K562 treated with DMSO at 1 percent for 4 hours (cell line): ENCODE results near the gene PEX7. TPM values are rescaled to one million over a fixed set of nuclear protein-coding genes. Genes with fewer than 3 reads are reported as not detected.

Source experiments
- total RNA-seq: library from RNA; unstranded; fragments of 300-600 nt; gene quantifications from 2 replicates; pipeline ENCODE4 v1.2.3, GENCODE V29; 2022; ENCODE audit not compliant: insufficient read depth

PEX7 gene, protein sequence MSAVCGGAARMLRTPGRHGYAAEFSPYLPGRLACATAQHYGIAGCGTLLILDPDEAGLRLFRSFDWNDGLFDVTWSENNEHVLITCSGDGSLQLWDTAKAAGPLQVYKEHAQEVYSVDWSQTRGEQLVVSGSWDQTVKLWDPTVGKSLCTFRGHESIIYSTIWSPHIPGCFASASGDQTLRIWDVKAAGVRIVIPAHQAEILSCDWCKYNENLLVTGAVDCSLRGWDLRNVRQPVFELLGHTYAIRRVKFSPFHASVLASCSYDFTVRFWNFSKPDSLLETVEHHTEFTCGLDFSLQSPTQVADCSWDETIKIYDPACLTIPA
- 4.3 and 6.4 TPM in 2 replicates for total RNA-seq

DNA sequence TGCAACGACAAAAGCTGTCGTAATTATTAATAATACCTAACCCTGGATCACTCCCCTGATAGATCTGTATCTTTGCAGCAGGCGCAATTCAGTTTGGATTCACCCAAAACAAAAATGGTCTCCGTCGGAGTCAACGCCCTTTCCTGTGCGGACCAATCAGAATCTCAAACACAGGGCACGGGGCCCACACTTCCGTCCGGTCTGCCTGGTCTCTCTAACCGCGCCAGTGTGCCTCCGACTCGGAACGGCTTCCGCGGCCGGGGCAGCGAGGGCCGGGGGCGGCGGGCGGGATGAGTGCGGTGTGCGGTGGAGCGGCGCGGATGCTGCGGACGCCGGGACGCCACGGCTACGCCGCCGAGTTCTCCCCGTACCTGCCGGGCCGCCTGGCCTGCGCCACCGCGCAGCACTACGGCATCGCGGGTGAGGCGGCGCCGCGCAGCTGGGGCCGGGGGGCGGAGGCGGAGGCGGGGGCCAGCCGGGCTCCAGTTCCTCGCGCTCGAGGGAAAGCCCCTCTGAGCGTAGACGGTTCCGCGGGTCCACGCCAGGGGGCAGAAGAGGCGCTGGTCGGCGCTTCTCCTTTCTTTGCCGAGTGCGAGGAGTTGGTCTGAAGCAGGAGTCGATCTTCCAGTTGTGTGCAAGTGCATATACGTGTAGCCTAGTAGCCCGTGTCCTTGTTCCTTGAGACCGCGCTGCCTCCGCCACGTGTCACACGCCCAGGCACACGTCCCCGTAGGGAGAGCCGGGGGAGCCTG lies at the start of gene PEX7:
PEX7 (plus strand) TSS at position 217 of the 752 bp plus-strand sequence; CDS start at position 291, 74 bp downstream.

GRCh38 chr6:136792410-136793262 lies 29.8 kb upstream of the PEX7 start, which contains the start of gene MAP3K5:
Gene MAP3K5, minus strand, starts transcription at chr6:136792477. Its CDS starts 320 bp downstream, at chr6:136792157.

DNA sequence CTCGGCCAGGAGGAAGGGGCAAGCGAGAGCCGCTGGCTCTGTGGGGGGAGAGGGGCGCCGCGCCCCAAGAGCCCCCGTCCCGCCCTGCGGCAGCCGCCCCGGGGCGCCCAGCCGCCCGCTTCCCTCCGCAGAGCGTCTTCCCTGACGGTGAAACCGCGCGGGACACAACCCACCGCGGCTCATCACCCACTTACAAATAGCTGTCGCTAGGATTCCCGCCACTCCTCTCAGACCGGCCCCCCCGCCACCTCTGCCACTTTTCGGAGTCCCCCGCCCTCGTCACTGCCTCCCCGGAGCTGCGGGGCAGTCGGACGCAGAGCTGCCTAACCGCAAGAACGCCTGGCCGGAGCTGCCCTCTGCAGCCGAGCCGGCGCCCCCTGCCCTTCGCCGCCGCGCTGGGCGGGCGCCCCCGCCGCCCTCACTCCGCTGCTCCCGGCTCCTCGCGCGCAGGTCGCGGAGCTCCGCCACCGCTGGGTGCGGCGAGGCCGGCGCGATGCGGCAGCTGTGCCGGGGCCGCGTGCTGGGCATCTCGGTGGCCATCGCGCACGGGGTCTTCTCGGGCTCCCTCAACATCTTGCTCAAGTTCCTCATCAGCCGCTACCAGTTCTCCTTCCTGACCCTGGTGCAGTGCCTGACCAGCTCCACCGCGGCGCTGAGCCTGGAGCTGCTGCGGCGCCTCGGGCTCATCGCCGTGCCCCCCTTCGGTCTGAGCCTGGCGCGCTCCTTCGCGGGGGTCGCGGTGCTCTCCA lies 99.7 kb downstream of the PEX7 start, which contains the start of gene SLC35D3:
SLC35D3 (plus strand) TSS at position 366 of the 749 bp plus-strand sequence; CDS start at position 494, 128 bp downstream.

Other genes with a start within 250 kb of the PEX7 start
- 2.8 and 3.6 TPM in 2 replicates for gene MAP3K5, start 30.1 kb upstream of the PEX7 start, total RNA-seq
- not detected in 2 replicates for gene SLC35D3, start 99.7 kb downstream of the PEX7 start, total RNA-seq
- not detected in 2 replicates for gene IL20RA, start 222.4 kb downstream of the PEX7 start, total RNA-seq